ENCODE measurements around the gene TMEM131. TPM values are rescaled to one million over a fixed set of nuclear protein-coding genes. Genes with fewer than 3 reads are reported as not detected.

Gene TMEM131
- total RNA-seq, 1 donor from 2014 or later = 35.4 TPM

GRCh38 chr2:97870396-97870843 lies 125.3 kb downstream of the TMEM131 start:
- H3K4me1 ChIP-seq = peaks cover 30% of the 10 kb centered on the region
- no peak for DNase-seq (ENCODE audit: extremely low spot score in 2 of 2)
- no peak overlapping the region for H3K27ac ChIP-seq
- H3K27me3 ChIP-seq = no peaks in the 10 kb centered on the region
- TF ChIP-seq CTCF (IDR thresholded peaks at IDR 0.05) (no peak), POLR2AphosphoS5 (IDR thresholded peaks at IDR 0.05; ENCODE audit: insufficient read depth in 1 of 2, low read depth in 1 of 2) (no peak)
- no peaks in the 10 kb centered on the region for H3K36me3 ChIP-seq
- no peaks in the 10 kb centered on the region for H3K9me3 ChIP-seq
- no peak overlapping the region for H3K4me3 ChIP-seq
- intact Hi-C loops (cut with DNase I) = no loop called here

- Histone ChIP-seq H3K9me3 (no peaks in the 10 kb centered on the region), H3K36me3 (no peaks in the 10 kb centered on the region), H3K4me1 (peaks cover 30% of the 10 kb centered on the region), H3K4me3 (no peak overlapping the region), H3K27ac (no peak overlapping the region), H3K27me3 (no peaks in the 10 kb centered on the region)
- no peak for DNase-seq (ENCODE audit: extremely low spot score in 2 of 2)
- intact Hi-C loops (cut with DNase I) = no loop called here
- no peak for TF ChIP-seq POLR2A (IDR thresholded peaks at IDR 0.05)
- no peak for TF ChIP-seq POLR2AphosphoS5 (IDR thresholded peaks at IDR 0.05; ENCODE audit: insufficient read depth in 1 of 2, low read depth in 1 of 2)
- TF ChIP-seq CTCF (IDR thresholded peaks at IDR 0.05) = no peak
These were observed 125.9 kb downstream of the TMEM131 start for GRCh38 chr2:97869722-97870346.

DNA sequence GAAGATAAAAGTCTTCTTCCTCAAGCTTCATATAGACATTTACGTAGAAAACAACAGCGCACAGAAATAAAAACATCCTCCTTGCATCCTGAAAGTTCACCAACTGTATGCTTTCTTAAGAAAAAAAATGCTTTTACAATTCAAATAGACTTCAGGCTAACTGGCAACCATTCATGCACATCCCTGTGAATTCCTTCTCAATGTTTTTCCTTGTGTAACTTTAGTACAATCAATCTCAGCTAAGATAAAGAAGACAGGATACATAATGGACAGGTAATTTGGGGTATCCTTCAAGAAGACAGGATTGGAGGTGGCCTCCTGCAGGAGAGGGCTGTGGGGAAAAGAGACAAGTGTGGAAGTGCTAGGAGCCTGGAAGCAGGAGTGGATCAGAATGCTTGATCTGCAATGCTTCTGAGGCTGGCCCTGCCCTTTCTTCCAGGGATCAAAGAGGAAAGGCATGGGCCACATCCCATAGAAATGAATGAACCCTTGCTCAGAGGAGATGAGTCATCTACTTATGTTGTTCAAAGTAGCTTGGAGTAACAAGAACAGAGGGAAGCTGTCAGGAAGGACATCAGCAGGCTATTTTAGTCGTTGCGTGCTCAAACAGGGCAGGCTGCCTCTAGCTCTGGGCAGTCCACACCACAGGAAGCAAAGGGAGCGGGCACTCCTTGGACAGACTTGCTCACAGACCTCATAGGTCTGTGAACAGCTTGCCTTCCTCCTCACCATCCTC lies 126.6 kb downstream of the TMEM131 start:
- intact Hi-C loops (cut with DNase I) = no loop called here
- H3K36me3 ChIP-seq = no peaks in the 10 kb centered on the region
- no peak for TF ChIP-seq CTCF (IDR thresholded peaks at IDR 0.05)
- no peaks in the 10 kb centered on the region for H3K27me3 ChIP-seq
- H3K4me3 ChIP-seq = no peak overlapping the region
- no peaks in the 10 kb centered on the region for H3K9me3 ChIP-seq
- no peak for DNase-seq (ENCODE audit: extremely low spot score in 2 of 2)
- peaks cover 30% of the 10 kb centered on the region for H3K4me1 ChIP-seq
- no peak overlapping the region for H3K27ac ChIP-seq

GRCh38 chr2:97863829-97864228 lies 131.9 kb downstream of the TMEM131 start:
- H3K9me3 ChIP-seq = no peaks in the 10 kb centered on the region
- intact Hi-C loops (cut with DNase I) = no loop called here
- H3K36me3 ChIP-seq = no peaks in the 10 kb centered on the region
- no peaks in the 10 kb centered on the region for H3K27me3 ChIP-seq
- no peak overlapping the region for H3K27ac ChIP-seq
- no peak overlapping the region for H3K4me3 ChIP-seq
- TF ChIP-seq POLR2A (IDR thresholded peaks at IDR 0.05) (no peak), CTCF (IDR thresholded peaks at IDR 0.05) (no peak), POLR2AphosphoS5 (IDR thresholded peaks at IDR 0.05; ENCODE audit: insufficient read depth in 1 of 2, low read depth in 1 of 2) (no peak)
- DNase-seq (ENCODE audit: extremely low spot score in 2 of 2) = no peak
- H3K4me1 ChIP-seq = no peaks in the 10 kb centered on the region

GRCh38 chr2:97861177-97861576 lies 134.6 kb downstream of the TMEM131 start:
- TF ChIP-seq POLR2A (IDR thresholded peaks at IDR 0.05) (no peak), CTCF (IDR thresholded peaks at IDR 0.05) (no peak), POLR2AphosphoS5 (IDR thresholded peaks at IDR 0.05; ENCODE audit: insufficient read depth in 1 of 2, low read depth in 1 of 2) (no peak)
- no peak for DNase-seq (ENCODE audit: extremely low spot score in 2 of 2)
- Histone ChIP-seq H3K9me3 (no peaks in the 10 kb centered on the region), H3K36me3 (no peaks in the 10 kb centered on the region), H3K4me3 (no peak overlapping the region), H3K27me3 (no peaks in the 10 kb centered on the region), H3K4me1 (no peaks in the 10 kb centered on the region), H3K27ac (no peak overlapping the region)
- intact Hi-C loops (cut with DNase I) = no loop called here

Data from vagina (tissue), 2 donors.